Measurements from ENCODE around the gene MAP7. TPM values are rescaled to one million over a fixed set of nuclear protein-coding genes. Genes with fewer than 3 reads are reported as not detected.
A peak's percentile ranks its signal among the peaks of the same experiment; 100 is the strongest.

Gene MAP7
- total and polyA plus RNA-seq, 9 of the 15 experiments (the other 6 are each of a cell fraction or from before 2014, with no cell fraction given), result 0.76 to 7.7 (median 3.9) TPM

- peak; percentile 61 for TF ChIP-seq SMARCA4 (IDR thresholded peaks at IDR 0.05)
- TF ChIP-seq RCOR1 (IDR thresholded peaks at IDR 0.05; ENCODE audit: borderline replicate concordance in 1 of 2, low read depth in 2 of 2, low read length in 2 of 2), result peak in 1 of 2 experiments; percentile 63; a peak in 2 of 4 replicates
- peak; percentile 41; the same call in 1 of the 2 replicates for TF ChIP-seq CBFA2T2 (conservative IDR thresholded peaks at IDR 0.05)
- 0 out of 2 replicates have a peak, but pooled peaks have one; percentile 29 for TF ChIP-seq ARID3A (IDR thresholded peaks at IDR 0.05; ENCODE audit: borderline replicate concordance, low read depth, low read length)
- TF ChIP-seq DPF2 (IDR thresholded peaks at IDR 0.05), result peak; percentile 58; the same call in 1 of the 2 replicates
- no peak for TF ChIP-seq CC2D1A (IDR thresholded peaks at IDR 0.05)
- no peak for TF ChIP-seq FOXK2 (conservative IDR thresholded peaks at IDR 0.05 in 1 of 2, IDR thresholded peaks at IDR 0.05 in 1 of 2; ENCODE audit: low read depth in 2 of 2)
- TF ChIP-seq EP300 (IDR thresholded peaks at IDR 0.05; ENCODE audit: low read length), result peak; percentile 67; the same call in 1 of the 2 replicates
Measured at GRCh38 chr6:136420853-136421252, 129.4 kb downstream of the MAP7 start (continued).

- no peaks in the 10 kb centered on the region for H3K9me3 ChIP-seq (replicated peaks; ENCODE audit: control insufficient read depth, insufficient read depth, low read depth, low read length)
- no peaks in the 10 kb centered on the region for H4K20me1 ChIP-seq (replicated peaks; ENCODE audit: control insufficient read depth, insufficient read depth, low read length)
- no peak overlapping the region for H3K4me3 ChIP-seq
- H3K36me3 ChIP-seq (ENCODE audit: control insufficient read depth, insufficient read depth, low read length), result no peaks in the 10 kb centered on the region
- no peak overlapping the region for H3K9ac ChIP-seq (ENCODE audit: insufficient read depth in 1 of 2, low read depth in 2 of 2, low read length in 2 of 2)
- 0 out of 5 replicates have a peak, but pooled peaks cover 0 to 8% of the 10 kb centered on the region in 2 experiments for H3K27me3 ChIP-seq (ENCODE audit: control insufficient read depth in 2 of 2, insufficient read depth in 2 of 2, low read length in 2 of 2)
- DNase-seq (ENCODE audit: extremely low read depth in 1 of 4, low spot score in 3 of 4) (no peak), FAIRE-seq (peak; percentile 15), ATAC-seq (peak; percentile 63; the same call in 2 of the 3 replicates)
- in situ Hi-C loops (cut with MboI), result no loop called here
- H3K4me1 ChIP-seq (replicated peaks in 1 of 2; ENCODE audit: control insufficient read depth in 2 of 2, insufficient read depth in 2 of 2, low read length in 2 of 2), result peaks cover 0 to 4% of the 10 kb centered on the region in 2 experiments; a peak in 4 of 5 replicates
- H2AFZ ChIP-seq (ENCODE audit: low read depth, low read length), result no peak overlapping the region
- H3K27ac ChIP-seq (ENCODE audit: extremely low read depth, low read depth, low read length), result no peak overlapping the region
- no peaks in the 10 kb centered on the region for H3K79me2 ChIP-seq (ENCODE audit: control insufficient read depth, insufficient read depth, low read length)
- BruUV-seq (replicated peaks), result no TSS peak
- 16% methylated on average over 5 of the region's 5 CpGs for WGBS (ENCODE audit: insufficient coverage, low coverage, missing lambda C conversion rate)
- no peaks in the 10 kb centered on the region for H3K9me1 ChIP-seq (ENCODE audit: control insufficient read depth, insufficient read depth, low read length)
- CTCF ChIA-PET (ENCODE audit: low intra/inter-chr PET ratio), result no interaction called here
- H3K4me2 ChIP-seq (ENCODE audit: insufficient read depth, low read length), result no peak overlapping the region
- intact Hi-C loops (cut with micrococcal nuclease), result no loop called here
- POLR2A ChIA-PET, result interaction anchor here (1.2 kb wide), 3 partner anchors 10 to 127 kb away, joined by 3 to 4 read pairs (median 3); no protein-coding TSS in a partner anchor
- TF ChIP-seq ZNF766 (CRISPR knock-in tag; conservative IDR thresholded peaks at IDR 0.05), result peak; percentile 64; the same call in 1 of the 2 replicates
- TF ChIP-seq BRD9 (IDR thresholded peaks at IDR 0.05; ENCODE audit: low read depth, partially characterized antibody), result no peak
- TF ChIP-seq ZNF347 (CRISPR knock-in tag; IDR thresholded peaks at IDR 0.05; ENCODE audit: low read depth), result no peak
- TF ChIP-seq RNF219 (CRISPR knock-in tag; IDR thresholded peaks at IDR 0.05), result no peak
- TF ChIP-seq TEAD2 (tag; IDR thresholded peaks at IDR 0.05), result no peak
- peak; percentile 33; the same call in 1 of the 2 replicates for TF ChIP-seq CXXC5 (CRISPR knock-in tag; IDR thresholded peaks at IDR 0.05)
- TF ChIP-seq ZNF175 (CRISPR knock-in tag; IDR thresholded peaks at IDR 0.05; ENCODE audit: low read depth), result 0 out of 2 replicates have a peak, but pooled peaks have one; percentile 40
- 0 out of 2 replicates have a peak, but pooled peaks have one; percentile 42 for TF ChIP-seq SMAD4 (CRISPR knock-in tag; conservative IDR thresholded peaks at IDR 0.05)
- TF ChIP-seq HDAC3 (IDR thresholded peaks at IDR 0.05; ENCODE audit: borderline replicate concordance, partially characterized antibody), result no peak
- no peak for TF ChIP-seq ZNF143 (CRISPR knock-in tag; IDR thresholded peaks at IDR 0.05)
Measured at GRCh38 chr6:136415351-136416007, 134.7 kb downstream of the MAP7 start.
